ENCODE measurements around the gene PTDSS2.
A peak's percentile ranks its signal among the peaks of the same experiment; 100 is the strongest.

The PTDSS2 gene

DNA sequence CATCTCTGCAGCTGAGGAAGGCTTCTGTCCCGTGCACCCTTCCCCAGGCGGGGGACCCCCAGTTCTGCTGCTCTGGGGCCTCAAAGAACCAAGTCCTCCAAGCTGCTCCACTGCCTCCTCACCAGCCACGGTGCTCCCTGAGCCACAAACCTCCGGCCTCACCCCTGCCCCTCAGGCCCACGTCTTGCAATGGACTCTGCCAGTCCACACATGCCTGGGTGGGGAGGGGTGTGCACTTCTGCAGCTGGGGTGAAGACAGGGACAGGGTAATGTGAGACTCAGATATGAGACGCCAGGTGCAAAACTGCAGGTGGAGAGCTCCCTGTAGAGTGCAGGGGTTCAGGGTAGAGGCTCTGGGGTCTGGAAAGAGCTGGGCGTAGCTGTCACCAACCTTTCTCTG lies 3.2 kb upstream of the PTDSS2 start:
- no peak for TF ChIP-seq CTCF (IDR thresholded peaks at IDR 0.05; ENCODE audit: control insufficient read depth, extremely low read depth, insufficient read depth)
- H3K4me3 ChIP-seq (ENCODE audit: low read depth, low read length) = no peak overlapping the region
- DNase-seq (ENCODE audit: low read depth) = no peak

DNA sequence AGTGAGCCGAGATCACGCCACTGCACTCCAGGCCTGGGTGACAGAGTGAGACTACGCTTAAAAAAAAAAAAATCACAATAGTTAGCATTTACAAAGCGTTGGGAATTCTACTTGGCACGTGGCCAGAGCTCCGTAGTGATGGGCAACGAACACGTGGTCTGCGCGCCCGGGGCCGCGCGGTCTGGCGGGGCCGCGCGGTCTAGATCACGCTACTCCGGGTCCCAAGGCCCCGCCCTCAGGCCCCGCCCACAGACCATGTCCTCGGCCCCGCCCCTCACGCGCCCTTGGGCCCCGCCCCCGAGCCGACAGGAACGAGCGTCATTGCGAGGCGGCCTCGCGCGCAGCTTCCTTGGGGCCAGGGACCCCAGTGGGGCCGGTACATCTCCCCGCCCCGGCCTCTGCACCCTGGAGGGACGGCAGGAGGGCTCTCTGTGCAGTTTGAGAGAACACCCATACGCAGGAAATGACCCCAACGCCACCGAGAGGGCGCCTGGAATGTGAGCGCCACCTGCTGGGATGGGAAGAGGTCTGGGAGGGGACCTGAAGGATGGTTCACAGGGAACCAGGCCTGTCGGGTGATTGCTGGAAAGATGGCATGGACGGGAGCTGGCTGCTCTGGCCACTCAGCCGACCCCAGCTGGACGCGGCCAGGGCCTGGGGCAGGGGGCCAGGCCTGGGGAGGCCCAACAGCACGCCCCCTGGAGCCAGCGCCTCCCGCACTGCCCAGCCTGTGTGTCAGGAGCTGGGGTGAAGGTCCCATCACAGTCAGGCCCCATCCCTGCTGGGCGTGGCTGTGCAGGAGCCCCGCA lies 2.0 kb upstream of the PTDSS2 start:
- peak overlapping the region; percentile 67 for H3K4me3 ChIP-seq (ENCODE audit: low read depth, low read length)
- DNase-seq (ENCODE audit: low read depth) = peak; percentile 65
- TF ChIP-seq CTCF (IDR thresholded peaks at IDR 0.05; ENCODE audit: control insufficient read depth, extremely low read depth, insufficient read depth) = peak; percentile 83

- peak overlapping the region; percentile 88 for H3K4me3 ChIP-seq (ENCODE audit: low read depth, low read length)
- DNase-seq (ENCODE audit: low read depth) = peak; percentile 34
- peak; percentile 70 for TF ChIP-seq CTCF (IDR thresholded peaks at IDR 0.05; ENCODE audit: control insufficient read depth, extremely low read depth, insufficient read depth)
These were observed 851 bp downstream of the PTDSS2 start for GRCh38 chr11:450809-451451.

- no peak for TF ChIP-seq CTCF (IDR thresholded peaks at IDR 0.05; ENCODE audit: control insufficient read depth, extremely low read depth, insufficient read depth)
- H3K4me3 ChIP-seq (ENCODE audit: low read depth, low read length) = peak overlapping the region; percentile 88
- no peak for DNase-seq (ENCODE audit: low read depth)
These were observed 1.7 kb downstream of the PTDSS2 start for GRCh38 chr11:451738-452137.

DNA sequence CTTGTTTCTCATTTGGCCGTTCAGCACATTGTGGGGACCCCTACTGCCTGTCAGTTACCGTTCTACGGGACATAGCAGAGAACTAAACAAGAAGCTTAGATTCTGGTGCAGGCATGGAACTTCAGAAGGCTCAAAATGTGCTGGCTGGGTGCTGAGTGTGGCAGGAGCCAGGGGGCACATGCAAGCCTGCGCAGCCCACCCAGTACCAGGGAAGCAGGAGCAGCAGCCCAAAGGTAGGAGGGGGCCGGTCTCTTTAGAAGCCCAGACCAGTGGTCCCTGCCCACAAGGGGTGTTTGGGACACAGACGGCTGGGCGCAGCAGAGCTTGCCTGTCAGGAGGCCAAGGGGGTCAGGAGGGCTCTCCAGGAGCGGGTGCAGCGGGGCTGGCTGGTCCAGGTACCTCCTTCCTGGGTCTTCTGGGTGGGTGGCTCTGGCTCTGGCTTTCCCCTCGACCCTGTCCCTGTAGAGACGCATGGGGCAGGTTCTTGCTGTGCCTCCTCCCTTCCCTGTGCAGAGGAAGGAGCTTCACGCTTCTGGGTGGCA lies 2.2 kb downstream of the PTDSS2 start:
- no peak overlapping the region for H3K4me3 ChIP-seq (ENCODE audit: low read depth, low read length)
- TF ChIP-seq CTCF (IDR thresholded peaks at IDR 0.05; ENCODE audit: control insufficient read depth, extremely low read depth, insufficient read depth) = no peak
- no peak for DNase-seq (ENCODE audit: low read depth)

- DNase-seq (ENCODE audit: low read depth) = no peak
- H3K4me3 ChIP-seq (ENCODE audit: low read depth, low read length) = no peak overlapping the region
- TF ChIP-seq CTCF (IDR thresholded peaks at IDR 0.05; ENCODE audit: control insufficient read depth, extremely low read depth, insufficient read depth) = no peak
These were observed 2.9 kb downstream of the PTDSS2 start for GRCh38 chr11:452916-453527.
